BJ (cell line): ENCODE data around the gene PNPLA7. TPM values are rescaled to one million over a fixed set of nuclear protein-coding genes. Genes with fewer than 3 reads are reported as not detected.
A peak's percentile ranks its signal among the peaks of the same experiment; 100 is the strongest.

Experiments
- CTCF ChIA-PET: fragments of 350-600 bp; formaldehyde crosslinking; extraction: SDS; loops from one replicate; lab custom pipeline; 2021; ENCODE audit warnings: antibody characterized with exemption, inconsistent platforms; lab: Yijun Ruan, JAX
- POLR2A ChIA-PET: fragments of 300-600 bp; sonication (Branson Sonifier 250); formaldehyde crosslinking; extraction: SDS; loops from one replicate; lab custom pipeline; 2021; ENCODE audit warnings: antibody characterized with exemption; lab: Charles Lee
- DNase-seq: peaks from one replicate; pipeline ENCODE4 v3.0.0-alpha.2; 2011; ENCODE audit warnings: low read depth
- H3K27me3 ChIP-seq: 2 replicates; pipeline ENCODE4 v1.6.0; 2011; ENCODE audit warnings: low read length; ENCODE audit not compliant: control insufficient read depth, insufficient read depth
- H3K36me3 ChIP-seq: 2 replicates; pipeline ENCODE4 v1.5.1; 2011; ENCODE audit warnings: low read length; ENCODE audit not compliant: control insufficient read depth, insufficient read depth
- H3K4me3 ChIP-seq: 2 replicates; pipeline ENCODE4 v1.5.1; 2011; ENCODE audit warnings: low read depth, mild to moderate bottlenecking, control low read depth, low read length
- CTCF ChIP-seq: IDR thresholded peaks from 2 replicates; pipeline ENCODE4 v1.5.1; 2011; ENCODE audit warnings: low read depth, mild to moderate bottlenecking, control low read depth, inconsistent platforms, low read length, moderate library complexity; ENCODE audit not compliant: insufficient read depth
- polyA plus RNA-seq: library from polyadenylated mRNA; depleted of rRNA; stranded (reverse); fragments of >200 nt; gene quantifications from 2 replicates; pipeline ENCODE4 v1.2.3, GENCODE V29; 2011

PNPLA7 gene
- polyA plus RNA-seq, 1 experiment = 0.63 TPM

- no peak for DNase-seq
- POLR2A ChIA-PET = no interaction called here
- no peak for TF ChIP-seq CTCF
- CTCF ChIA-PET = no interaction called here
- no peaks in the 10 kb centered on the region for H3K27me3 ChIP-seq
- no peak overlapping the region for H3K4me3 ChIP-seq
- H3K36me3 ChIP-seq = peaks cover 3% of the 10 kb centered on the region
Measured at GRCh38 chr9:137461663-137462395, 88.4 kb downstream of the PNPLA7 start.

- ChIA-PET CTCF (no interaction called here), POLR2A (no interaction called here)
- H3K4me3 ChIP-seq = no peak overlapping the region
- peaks cover 4% of the 10 kb centered on the region for H3K36me3 ChIP-seq
- no peak for DNase-seq
- no peaks in the 10 kb centered on the region for H3K27me3 ChIP-seq
- TF ChIP-seq CTCF = no peak
Measured at GRCh38 chr9:137461316-137461662, 88.9 kb downstream of the PNPLA7 start.

GRCh38 chr9:137460363-137461315, 89.6 kb downstream of the PNPLA7 start:
- CTCF ChIA-PET = interaction anchor here (1.8 kb wide), 1 partner anchor 8 kb away, joined by 5 read pairs; no protein-coding TSS in a partner anchor
- no peak for DNase-seq
- Histone ChIP-seq H3K36me3 (peaks cover 5% of the 10 kb centered on the region), H3K27me3 (no peaks in the 10 kb centered on the region), H3K4me3 (no peak overlapping the region)
- no peak for TF ChIP-seq CTCF
- POLR2A ChIA-PET = no interaction called here

GRCh38 chr9:137459601-137460362, 90.4 kb downstream of the PNPLA7 start:
- ChIA-PET POLR2A (no interaction called here), CTCF (interaction anchor here (0.7 to 1.8 kb wide), 4 partner anchors 9 to 75 kb away, joined by 3 to 5 read pairs (median 4); no protein-coding TSS in a partner anchor)
- no peak for TF ChIP-seq CTCF

More at GRCh38 chr9:137459601-137460362, 90.4 kb downstream of the PNPLA7 start:
- Histone ChIP-seq H3K4me3 (peak overlapping the region; percentile 80), H3K36me3 (peaks cover 10% of the 10 kb centered on the region), H3K27me3 (no peaks in the 10 kb centered on the region)
- DNase-seq = no peak
